ENCODE results near the gene GSTM4. TPM values are rescaled to one million over a fixed set of nuclear protein-coding genes. Genes with fewer than 3 reads are reported as not detected.

GSTM4 gene
- total and polyA plus RNA-seq, 2 of the 8 experiments (the other 6 are each of a cell fraction or from before 2014, with no cell fraction given), result 11.3 to 31.4 TPM

GRCh38 chr1:109653306-109653705, 2.6 kb upstream of the GSTM4 start:
- Histone ChIP-seq H3K4ac (replicated peaks; ENCODE audit: insufficient read length, low read depth, low read length) (no peak overlapping the region), H2BK12ac (ENCODE audit: low read depth, low read length) (no peak overlapping the region), H3K56ac (replicated peaks; ENCODE audit: insufficient read length, low read depth, low read length) (no peak overlapping the region), H3K36me3 (ENCODE audit: control insufficient read depth in 2 of 4, insufficient read depth in 4 of 4, low read length in 3 of 4) (no peaks in the 10 kb centered on the region), H3K23me2 (ENCODE audit: low read depth, low read length) (peaks cover 9% of the 10 kb centered on the region), H3K14ac (ENCODE audit: insufficient read length) (no peak overlapping the region), H2BK5ac (ENCODE audit: low read depth, low read length) (no peak overlapping the region), H3K18ac (ENCODE audit: extremely low read depth, low read length) (no peak overlapping the region), H3K79me1 (ENCODE audit: low read depth, low read length) (no peaks in the 10 kb centered on the region), H3K9ac (replicated peaks in 1 of 4; ENCODE audit: extremely low read depth in 1 of 4, low read depth in 3 of 4, low read length in 3 of 4) (no peak overlapping the region), H2BK15ac (ENCODE audit: low read length) (no peak overlapping the region), H4K8ac (ENCODE audit: extremely low read depth, insufficient read depth, low read length) (no peak overlapping the region), H3K79me2 (ENCODE audit: control insufficient read depth in 1 of 2, insufficient read depth in 2 of 2, low read length in 2 of 2) (no peaks in the 10 kb centered on the region), H4K20me1 (replicated peaks in 1 of 2; ENCODE audit: control insufficient read depth in 1 of 2, insufficient read depth in 2 of 2, low read length in 2 of 2) (no peaks in the 10 kb centered on the region), H3K4me2 (ENCODE audit: insufficient read depth in 1 of 2, low read depth in 2 of 2, low read length in 2 of 2) (no peak overlapping the region), H2BK120ac (replicated peaks; ENCODE audit: low read depth, low read length) (no peak overlapping the region), H3K4me1 (replicated peaks in 1 of 4; ENCODE audit: control insufficient read depth in 3 of 4, insufficient read depth in 4 of 4, low read length in 3 of 4) (0 out of 7 replicates have a peak, but pooled peaks cover 0 to 3% (median 0%) of the 10 kb centered on the region in 4 experiments), H2BK20ac (ENCODE audit: low read length) (no peak overlapping the region), H3K23ac (ENCODE audit: insufficient read length) (no peak overlapping the region), H3K27ac (ENCODE audit: low read depth, low read length) (no peak overlapping the region), H4K91ac (replicated peaks; ENCODE audit: insufficient read length, low read length) (no peak overlapping the region), H3K9me3 (ENCODE audit: insufficient read depth in 2 of 2, low read depth in 1 of 2, low read length in 1 of 2) (no peaks in the 10 kb centered on the region), H3K4me3 (ENCODE audit: extremely low read depth in 1 of 4, insufficient read depth in 2 of 4, low read depth in 3 of 4, low read length in 4 of 4) (no peak overlapping the region), H3K27me3 (replicated peaks in 1 of 4; ENCODE audit: control insufficient read depth in 3 of 4, extremely low read depth in 1 of 4, insufficient read depth in 3 of 4, low read length in 3 of 4) (peaks cover 0 to 5% (median 4%) of the 10 kb centered on the region in 4 experiments; a peak in 6 of 7 replicates), H2AFZ (ENCODE audit: low read length) (no peak overlapping the region), H4K5ac (ENCODE audit: insufficient read length, low read depth, low read length) (no peak overlapping the region), H2AK5ac (ENCODE audit: low read depth, low read length) (no peak overlapping the region)
- FAIRE-seq (no peak), DNase-seq (ENCODE audit: low read depth in 1 of 2, low spot score in 2 of 2) (no peak)
- POLR2A ChIA-PET (ENCODE audit: partially characterized antibody), result interaction anchor here (2.2 kb wide), 1 partner anchor 10 kb away, joined by 6 read pairs; no protein-coding TSS in a partner anchor
- 79% methylated on average over 2 of the region's 2 CpGs; no CpG with 5 or more reads in 1 of the 2 experiments for WGBS, 2 experiments (ENCODE audit: extremely low coverage in 1 of 2, insufficient coverage in 1 of 2, insufficient read length in 1 of 2, insufficient replicate concordance in 2 of 2, low coverage in 1 of 2, low lambda C conversion rate in 2 of 2, missing lambda C conversion rate in 1 of 2)
- CTCF ChIA-PET (ENCODE audit: partially characterized antibody), result interaction anchor here (1.2 to 11.8 kb wide), 3 partner anchors 13 to 120 kb away, joined by 3 to 185 read pairs (median 51); no protein-coding TSS in a partner anchor
- TF ChIP-seq BRCA1 (IDR thresholded peaks at IDR 0.05; ENCODE audit: low read depth, low read length) (no peak), HDAC6 (IDR thresholded peaks at IDR 0.05; ENCODE audit: low read depth, low read length) (no peak), CTBP2 (IDR thresholded peaks at IDR 0.05; ENCODE audit: borderline replicate concordance, insufficient read depth, insufficient read length, low read length) (no peak), CBX8 (IDR thresholded peaks at IDR 0.05; ENCODE audit: borderline replicate concordance, low read depth, low read length) (no peak), SIRT6 (IDR thresholded peaks at IDR 0.05; ENCODE audit: low read length) (no peak), ATF2 (IDR thresholded peaks at IDR 0.05; ENCODE audit: low read length) (no peak), E2F6 (IDR thresholded peaks at IDR 0.05) (no peak), NANOG (IDR thresholded peaks at IDR 0.05; ENCODE audit: insufficient read depth, low read depth, low read length, poor library complexity, severe bottlenecking) (no peak), HDAC2 (IDR thresholded peaks at IDR 0.05; ENCODE audit: borderline replicate concordance in 1 of 2, low read depth in 2 of 2, low read length in 2 of 2) (no peak), ZNF274 (IDR thresholded peaks at IDR 0.05; ENCODE audit: borderline replicate concordance, extremely low read depth, low read length) (no peak), SIX5 (IDR thresholded peaks at IDR 0.05; ENCODE audit: low read depth, low read length) (no peak)
